GM19238 (cell line): ENCODE measurements around the gene MED12L.

Experiments
- DNase-seq: peaks from one replicate; pipeline ENCODE4 v3.0.0; 2011; ENCODE audit warnings: low spot score; ENCODE audit not compliant: insufficient read length

Gene MED12L

DNA sequence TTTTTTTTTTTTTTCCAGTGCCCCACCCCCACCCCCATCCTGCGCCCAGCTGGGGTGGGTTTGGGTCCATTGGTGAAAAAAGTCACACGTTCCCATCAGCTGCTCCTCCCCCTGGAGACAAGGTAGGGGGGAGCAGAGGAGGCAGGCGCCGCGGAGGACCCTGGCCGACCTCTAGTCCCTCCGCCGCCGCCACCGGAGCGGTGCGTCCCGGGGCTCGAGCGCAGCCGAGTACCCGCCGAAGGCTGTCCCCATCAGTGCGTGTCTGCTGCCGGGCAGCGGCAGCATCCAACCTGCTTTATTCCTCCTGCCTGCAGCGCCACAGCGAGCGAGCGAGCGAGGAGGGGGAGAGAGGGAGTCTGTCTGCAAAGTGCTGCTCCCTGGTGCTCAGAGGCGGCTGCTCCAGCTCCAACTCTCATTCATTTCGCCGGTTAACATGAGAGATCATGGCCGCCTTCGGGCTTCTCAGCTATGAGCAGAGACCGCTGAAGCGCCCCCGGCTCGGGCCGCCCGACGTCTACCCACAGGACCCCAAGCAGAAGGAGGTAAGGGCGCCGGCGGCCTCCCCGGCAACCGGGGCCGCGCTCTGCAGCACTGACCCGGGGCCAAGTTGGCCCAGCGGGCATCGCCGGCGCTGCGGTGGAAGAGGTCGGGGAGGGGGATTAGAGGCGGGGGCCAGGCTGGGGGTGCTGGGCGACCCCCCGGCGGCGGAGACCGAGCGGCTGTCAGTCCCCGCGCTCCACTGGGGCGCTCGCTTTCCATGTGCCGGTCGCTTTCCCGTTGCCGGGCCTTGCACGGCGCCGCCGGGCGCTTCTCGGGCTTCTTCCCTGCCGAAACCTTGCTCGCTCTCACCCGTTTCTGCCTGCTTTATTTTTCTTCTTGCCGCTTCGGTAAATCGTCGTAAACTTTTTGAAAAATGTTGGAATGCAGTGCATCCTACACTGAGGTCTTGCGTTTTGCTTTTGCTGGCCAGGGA lies 1.3 kb downstream of the MED12L start:
- DNase-seq, result peak; percentile 60

DNA sequence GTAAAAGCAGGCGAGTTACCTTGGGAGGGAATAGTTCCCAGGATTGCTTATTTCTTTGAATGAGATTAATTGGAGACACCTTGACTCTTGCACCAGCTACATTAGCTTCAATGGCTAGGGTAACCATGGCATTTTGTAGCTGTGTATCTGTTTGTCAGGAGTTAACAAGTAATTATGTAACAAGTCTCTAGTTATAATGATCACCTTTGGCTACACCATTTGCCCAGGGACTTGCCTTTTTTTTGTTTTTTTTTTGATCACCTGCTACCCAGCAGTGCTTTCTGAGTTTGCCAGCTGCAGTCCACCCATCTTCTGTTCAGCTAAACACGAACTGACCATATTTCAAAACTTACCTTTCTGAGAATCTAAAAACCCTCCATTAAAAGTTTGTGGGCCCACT lies 2.2 kb downstream of the MED12L start:
- DNase-seq, result no peak

DNA sequence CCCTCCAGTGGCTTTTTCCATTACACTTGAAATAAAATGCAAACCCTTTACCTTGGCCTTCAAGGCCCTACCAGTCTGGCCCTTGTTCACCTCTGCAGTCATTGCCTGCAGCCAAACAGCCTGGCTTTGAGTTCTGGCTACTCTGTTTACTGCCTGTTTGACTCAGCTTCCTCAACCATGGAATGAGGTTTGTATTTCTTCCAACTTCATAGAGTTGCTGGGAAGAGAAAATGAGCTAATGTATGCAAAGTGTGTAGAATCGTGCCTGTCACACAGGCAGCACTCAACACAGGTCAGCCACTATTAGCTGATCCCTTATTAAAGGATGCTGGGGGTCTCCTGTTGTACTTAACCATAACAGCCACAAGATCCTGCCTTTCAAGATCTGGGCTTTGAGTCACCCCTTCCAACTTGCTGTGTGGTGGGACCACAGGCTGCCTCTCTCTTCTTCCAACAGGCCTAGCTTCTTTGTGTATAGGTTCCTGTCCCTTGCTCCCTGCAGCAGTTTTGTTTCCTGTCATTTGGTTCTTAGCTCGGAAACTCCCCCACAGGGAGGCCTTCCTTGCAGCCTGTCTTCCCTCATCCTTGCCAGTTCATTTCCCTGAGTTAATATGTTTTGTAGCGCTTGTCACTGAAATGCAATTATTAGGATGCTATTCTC lies 6.4 kb downstream of the MED12L start:
- DNase-seq, result no peak

DNA sequence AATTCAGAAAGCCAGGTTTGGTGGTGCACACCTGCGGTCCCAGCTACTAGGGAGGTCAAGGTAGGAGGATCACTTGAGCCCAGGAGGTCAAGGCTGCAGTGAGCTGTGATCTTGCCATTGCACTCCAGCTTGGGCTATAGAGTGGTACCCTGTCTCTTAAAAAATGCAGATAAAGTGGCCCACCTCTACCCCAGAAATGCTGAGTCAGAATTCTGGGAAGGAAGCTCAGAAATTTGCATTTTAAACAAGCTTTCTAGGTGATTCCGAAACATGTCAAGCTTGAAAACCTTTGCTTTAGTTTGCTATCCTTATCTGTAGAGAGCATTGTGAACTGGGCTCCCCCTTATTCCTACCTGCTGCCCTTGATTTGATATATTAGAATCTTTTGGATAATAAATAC lies 7.7 kb downstream of the MED12L start:
- DNase-seq, result no peak

DNA sequence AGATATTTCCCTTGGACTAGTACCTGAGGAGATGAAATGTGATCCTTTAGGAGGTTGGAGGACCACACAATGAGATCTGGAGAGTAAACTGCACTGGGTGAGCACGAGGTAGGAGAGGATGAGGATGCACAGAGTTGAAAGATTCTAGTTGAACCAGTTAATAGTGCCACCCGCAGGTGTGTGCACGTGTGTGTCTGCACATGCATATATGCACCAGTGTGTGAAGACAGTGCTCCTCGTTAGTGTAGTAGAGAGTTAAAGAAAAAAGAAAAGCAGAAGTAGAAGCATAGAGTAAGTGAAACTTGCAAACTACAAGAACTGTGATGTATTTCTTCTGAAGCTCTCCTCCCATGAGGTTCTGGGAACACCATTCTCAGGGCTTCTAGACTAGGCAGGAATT lies 8.4 kb downstream of the MED12L start:
- no peak for DNase-seq

DNA sequence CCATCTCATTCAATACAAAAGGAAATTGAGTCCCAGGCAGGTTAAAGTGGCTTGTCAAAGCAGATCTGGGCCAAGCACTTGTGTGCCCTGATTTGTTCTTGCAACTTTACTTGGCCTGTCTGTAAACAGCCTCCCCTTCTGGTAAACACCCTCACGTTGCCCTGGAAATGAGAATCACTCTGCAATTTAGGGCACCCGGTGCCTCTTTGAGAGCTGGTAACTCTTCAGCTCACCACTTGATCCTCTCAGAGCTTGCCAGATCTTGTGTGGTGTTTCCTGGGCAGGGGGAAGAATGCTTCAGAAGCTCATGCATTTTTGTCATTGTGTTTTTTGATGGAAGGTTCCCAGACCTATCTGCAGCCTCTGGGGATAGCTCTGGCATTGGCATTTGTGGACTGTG lies 11.3 kb downstream of the MED12L start:
- DNase-seq, result no peak

DNA sequence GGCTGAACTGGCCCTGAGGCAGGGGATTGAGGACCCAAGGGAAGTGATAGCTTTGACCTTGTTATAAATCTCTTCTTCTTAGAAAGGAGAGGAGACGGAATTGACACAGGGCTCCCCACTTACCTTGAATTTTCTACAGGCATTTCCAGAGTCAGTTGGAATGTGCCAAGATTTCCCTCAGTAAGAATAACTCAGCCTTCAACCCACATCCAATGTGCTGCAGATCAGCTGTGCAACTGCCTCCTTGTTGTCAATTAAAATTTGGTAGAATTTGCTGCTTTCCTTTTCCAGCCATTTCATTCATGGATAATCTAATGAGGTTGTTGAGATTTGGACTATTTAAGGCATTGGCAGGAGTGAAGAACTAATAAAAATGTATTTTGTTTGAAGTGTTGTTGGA lies 14.6 kb downstream of the MED12L start:
- DNase-seq, result no peak

DNA sequence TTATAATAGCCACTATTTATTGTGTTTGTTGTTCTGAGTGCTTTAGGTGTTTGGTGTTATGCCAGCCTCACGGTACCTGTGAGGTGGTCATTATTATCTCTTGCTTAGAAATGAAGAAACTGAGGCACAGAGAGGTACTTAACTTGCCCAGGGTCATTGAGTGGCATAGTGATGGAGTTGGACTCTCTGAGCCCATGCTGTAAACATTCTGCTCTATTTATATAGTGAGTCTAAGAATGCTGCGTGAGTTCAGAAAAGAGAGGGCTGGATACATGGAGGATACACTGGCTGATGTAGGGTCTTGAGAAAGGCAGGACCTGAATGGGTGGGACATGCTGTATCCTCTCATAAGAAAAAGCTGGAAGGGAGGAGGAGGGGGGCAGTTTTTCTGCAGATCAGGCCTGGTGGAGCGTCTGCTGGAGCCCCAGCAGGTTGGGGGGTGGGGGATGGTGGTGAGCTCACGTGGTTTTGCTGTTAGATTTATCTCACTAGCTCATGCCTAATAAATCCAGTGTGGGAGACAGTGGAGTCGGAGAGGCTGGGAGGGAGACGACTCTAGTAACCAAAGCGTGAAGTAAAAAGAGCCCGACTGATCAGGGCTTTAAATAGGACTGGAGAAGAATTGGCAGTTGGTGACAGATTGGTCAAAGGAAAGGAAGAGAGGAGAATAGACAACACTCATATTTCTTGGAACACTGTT lies 16.0 kb downstream of the MED12L start:
- DNase-seq, result no peak

DNA sequence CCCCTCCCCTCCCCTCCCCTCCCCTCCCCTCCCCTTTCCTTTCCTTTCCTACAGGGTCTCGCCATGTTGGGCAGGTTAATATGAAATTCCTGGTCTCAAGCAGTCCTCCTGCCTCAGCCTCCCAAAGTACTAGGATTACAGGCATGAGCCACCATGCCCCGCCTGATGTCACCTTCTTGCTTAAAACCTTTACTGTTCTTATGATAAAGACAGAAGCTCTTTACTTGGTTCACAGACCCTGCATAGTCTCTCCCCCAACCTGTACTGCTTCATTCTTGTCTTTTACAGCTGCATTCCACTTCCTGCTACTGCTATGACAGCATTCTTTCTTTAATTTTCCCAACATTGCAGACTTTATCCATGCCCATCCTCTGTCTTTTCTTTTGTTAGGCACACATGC lies 20.8 kb downstream of the MED12L start:
- no peak for DNase-seq

DNA sequence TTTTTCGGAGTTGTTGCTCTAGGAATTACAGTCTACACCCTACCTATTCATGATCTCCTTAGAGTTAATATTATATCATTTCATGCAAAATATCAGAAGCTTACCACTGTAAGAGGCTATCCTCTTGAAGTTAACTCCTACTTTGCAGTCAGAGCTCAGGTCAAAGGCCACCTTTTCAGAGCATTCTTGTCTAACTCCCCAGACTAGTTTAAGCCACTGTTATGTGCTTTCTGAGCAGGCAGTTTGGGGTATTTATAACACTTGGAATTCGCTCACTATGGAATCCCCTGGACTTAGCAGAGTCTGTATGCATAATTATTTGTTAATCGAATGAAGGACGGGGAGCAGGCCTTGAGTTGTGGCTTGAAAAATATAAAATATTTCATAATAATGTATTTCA lies 21.7 kb downstream of the MED12L start:
- no peak for DNase-seq

DNA sequence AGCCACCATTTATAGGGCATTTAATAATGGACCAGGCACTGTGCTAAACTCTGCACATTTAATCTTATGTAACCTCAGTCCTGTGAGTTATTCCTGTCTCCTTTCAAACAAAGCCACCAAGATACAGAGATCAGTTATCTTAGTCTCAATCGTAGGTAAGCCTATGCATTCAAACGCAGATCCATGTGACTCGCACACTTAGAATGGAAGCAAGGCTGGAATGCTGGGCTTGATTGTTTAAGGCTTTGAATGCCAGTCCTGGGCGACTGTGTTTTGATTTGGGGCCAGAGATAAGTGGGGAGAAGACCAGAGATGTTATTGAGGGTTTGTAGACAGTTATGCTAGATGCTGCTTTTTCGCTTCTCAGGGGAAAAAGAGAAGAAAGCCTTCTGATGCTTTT lies 22.2 kb downstream of the MED12L start:
- DNase-seq, result no peak

DNA sequence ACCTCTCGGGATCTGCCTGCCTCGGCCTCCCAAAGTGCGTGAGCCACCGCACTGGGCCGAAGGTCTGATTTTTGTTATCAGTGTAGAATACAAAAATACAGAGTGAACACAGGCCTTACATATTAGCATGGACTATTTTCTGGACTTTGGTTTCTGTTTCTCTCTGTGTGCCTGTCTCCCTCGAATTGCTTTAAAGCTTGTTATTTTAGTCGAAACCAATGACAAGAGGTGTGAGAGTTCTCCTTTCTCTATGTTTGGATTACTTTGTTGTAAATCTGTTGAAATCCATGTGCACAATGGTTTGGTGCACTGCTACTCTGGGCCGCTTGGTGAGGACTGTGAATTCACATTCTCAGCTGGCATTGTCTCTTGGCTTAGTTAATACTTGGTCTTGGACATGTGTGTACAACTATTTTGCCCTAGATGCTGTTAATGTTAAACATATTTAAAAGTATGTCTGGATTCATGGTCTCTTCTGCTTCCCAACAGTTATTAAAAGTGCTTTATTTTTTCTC lies 23.9 kb downstream of the MED12L start:
- DNase-seq, result no peak

DNA sequence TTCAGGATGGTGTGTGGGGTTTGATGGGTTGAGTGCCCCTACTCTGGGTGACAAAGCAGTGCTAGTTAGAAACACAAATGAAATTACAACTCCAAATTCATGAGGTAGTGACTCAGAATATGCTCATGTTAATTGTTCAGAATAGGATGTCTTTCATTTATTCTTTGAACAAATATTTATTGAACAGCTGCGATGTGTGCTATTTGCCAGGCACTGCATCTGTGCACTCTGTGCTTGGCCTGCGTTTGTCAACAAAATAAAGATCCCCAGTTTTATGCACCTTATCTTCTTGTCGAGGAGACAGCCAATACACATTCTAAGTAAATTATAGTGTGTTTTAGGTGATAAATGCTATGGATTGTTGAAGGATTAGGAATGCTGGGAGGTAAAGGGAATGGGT lies 27.3 kb downstream of the MED12L start:
- DNase-seq, result no peak

DNA sequence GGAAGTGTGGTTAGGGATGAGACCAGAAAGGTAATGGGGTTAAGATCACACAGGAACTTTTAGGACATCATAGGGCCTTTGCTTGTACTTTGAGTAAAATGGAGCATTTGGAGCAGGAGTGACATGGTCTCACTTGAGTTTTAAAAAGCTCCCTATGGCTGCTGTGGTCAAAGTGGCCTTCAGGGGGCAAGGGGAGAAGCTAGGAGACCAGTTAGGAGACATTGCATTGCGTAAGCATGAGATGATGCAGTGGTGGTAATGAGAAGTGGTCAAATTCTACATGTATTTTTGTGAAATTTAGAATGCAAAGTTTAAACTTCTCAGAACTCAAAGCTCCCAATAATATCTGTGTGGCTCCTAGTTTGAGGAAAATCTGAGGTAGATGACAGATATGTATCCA lies 27.9 kb downstream of the MED12L start:
- no peak for DNase-seq

DNA sequence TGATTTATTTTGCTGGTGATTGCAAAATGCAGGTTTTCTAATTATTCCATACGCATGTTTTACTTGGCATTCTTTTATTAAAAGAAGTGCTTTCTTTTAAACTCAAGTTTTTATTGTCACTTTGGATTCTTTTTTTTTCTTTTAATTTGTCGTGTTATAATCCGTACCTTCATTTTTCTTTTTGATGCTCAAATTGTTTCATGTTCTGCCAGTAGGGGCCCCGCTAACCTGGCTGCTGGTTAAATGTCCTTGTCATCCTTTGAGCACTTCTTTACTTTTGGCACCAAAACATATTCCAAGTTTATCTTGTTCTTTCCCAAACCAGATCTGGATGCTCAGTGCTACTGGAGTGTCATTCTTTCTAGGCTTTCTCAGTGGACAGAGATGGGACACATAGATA lies 31.6 kb downstream of the MED12L start:
- no peak for DNase-seq

DNA sequence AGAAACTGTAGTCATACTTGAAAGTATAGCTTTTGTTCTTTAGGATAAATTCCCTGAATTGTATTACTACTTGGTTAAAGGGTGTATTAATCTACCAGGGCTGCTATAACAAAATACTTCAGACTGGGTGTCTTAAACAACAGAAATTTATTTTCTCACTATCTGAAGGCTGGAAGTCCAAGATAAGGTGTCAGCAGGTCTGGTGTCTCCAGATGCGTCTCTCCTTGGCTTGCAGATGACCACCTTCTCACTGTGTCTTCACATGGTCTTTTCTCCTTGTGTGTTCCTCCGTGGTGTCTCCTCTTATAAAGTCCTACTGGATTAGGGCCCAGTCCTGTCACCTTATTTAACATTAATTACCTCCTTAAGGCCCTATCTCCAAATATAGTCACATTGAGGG lies 33.7 kb downstream of the MED12L start:
- no peak for DNase-seq

DNA sequence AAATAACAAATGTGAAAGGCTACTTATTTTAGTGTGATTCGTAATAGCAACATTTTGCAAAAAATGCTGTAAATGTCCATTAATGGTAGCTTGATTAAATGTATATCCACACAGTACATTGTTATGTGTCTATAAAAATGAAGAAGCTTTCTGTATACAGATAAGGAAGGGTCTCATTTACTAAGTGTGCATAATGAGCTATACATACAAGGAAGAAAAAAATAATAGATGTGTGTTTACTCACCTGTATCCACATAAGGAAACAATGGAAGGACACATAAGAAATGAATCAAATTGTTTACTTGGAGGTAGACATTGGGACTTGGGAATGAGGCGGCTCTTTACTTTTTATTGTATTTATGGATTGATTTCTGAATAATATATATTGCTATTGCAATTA lies 34.9 kb downstream of the MED12L start:
- DNase-seq, result no peak

DNA sequence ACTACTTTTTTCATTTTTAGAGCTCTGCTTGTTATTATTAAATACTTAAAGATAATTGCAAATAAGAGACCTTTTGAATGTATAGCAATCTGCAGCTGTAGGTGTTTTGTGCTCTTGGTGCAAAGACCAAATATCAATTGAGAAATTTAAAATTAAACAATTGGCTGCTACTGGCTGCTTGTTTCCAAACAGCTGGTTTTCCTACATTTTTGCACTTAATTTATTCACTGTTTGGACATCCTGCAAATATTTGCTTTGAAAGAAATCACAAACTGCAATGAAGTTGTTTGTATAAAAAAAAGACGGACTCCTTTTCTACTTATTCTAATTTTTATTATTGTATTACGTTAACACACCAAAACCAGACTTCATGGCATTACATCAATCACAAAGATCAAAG lies 35.6 kb downstream of the MED12L start:
- no peak for DNase-seq

DNA sequence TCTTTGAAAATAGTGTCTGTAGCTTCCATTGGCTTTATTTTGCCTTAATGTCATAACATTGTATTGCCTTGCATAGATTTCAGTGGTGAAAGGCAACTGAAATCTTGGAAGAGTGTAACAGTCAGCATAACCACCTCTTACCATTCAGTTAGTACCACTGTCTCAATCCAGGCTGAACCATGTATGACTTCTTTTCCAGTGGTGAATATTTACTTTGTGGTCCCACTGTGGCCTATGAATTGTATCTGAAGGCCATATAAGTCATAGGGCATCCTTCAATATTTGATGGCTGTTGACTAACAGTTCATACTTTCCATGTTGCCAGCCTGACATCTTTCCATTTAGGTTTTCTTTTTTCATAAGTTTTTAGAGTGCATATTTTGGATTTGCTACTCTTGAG lies 38.4 kb downstream of the MED12L start:
- DNase-seq, result no peak

DNA sequence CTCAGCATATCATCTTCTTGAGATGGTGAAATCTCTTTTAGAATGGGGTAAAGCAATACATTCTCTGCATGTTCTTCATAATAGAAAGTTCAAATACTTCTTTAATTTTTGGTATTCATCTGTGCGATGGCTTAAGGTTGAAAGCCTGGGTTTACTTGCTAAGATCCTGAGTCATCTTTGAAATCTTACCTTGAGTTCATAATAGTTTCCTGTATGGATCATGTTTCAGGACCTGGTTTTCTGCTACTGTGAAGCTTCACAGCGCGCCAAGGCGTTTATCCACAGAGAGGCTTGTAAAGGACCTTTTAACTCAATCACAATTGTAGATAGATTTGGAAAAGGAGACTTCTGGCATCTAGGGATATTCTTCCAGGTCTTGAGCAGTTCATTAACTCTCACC lies 39.0 kb downstream of the MED12L start:
- no peak for DNase-seq

DNA sequence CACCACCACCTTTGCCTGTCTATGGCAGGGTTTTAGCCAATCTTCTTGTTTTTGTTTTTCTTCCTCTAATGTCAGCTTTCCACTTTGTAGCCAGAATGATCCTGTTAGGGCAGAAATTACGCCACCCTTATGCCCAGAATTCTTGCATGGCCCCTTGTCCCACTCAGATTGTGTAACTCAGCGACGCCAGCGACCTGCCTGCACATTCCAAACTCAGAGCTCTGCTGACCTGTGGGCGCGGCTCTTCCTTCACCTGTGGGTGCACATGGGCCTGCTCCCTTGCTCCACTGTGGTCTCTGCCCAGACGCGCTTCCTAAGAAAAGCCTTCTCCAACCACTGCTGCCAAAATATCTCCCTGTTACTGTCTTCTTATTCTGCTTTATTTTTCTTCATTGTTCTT lies 45.0 kb downstream of the MED12L start:
- DNase-seq, result no peak

DNA sequence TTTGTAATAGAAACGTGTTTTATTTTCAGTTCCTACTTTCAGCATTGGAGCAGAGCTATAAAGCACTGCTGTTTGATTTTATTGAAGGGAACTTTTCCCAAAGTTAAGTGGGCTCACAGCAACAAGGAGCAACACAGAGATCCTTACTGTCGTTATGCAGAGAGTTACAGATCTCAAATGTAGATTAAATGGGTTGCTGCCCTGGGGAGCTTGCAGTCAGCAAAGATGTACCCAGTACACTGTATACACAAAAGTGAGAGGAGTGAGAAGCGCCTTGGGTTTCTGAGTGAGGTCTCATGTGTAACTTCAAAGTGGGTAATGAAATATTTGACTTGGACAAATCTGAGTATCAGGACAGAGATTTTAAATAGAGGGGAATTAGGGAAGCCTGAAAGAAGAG lies 47.7 kb downstream of the MED12L start:
- no peak for DNase-seq
